Smooth muscle cell (in vitro differentiated cells): Measurements from ENCODE around the gene ABCG1. TPM values are rescaled to one million over a fixed set of nuclear protein-coding genes. Genes with fewer than 3 reads are reported as not detected.

Source experiments
- DNase-seq: peaks from one replicate; lab custom pipeline; 2025; ENCODE audit not compliant: unreplicated experiment; lab: John Stamatoyannopoulos, UW
- H2AFZ ChIP-seq: fragments of 200-600 bp; sonication (generic); 2 replicates; pipeline ENCODE4 v1.6.0; 2016; ENCODE audit warnings: antibody characterized with exemption, low read depth, mild to moderate bottlenecking
- H3F3A ChIP-seq: fragments of 200-600 bp; sonication (generic); 2 replicates; pipeline ENCODE4 v1.6.0; 2017; ENCODE audit warnings: antibody characterized with exemption, low read depth
- H3K27ac ChIP-seq: fragments of 200-600 bp; sonication (generic); 2 replicates; pipeline ENCODE4 v1.5.1; 2016; ENCODE audit warnings: low read depth, mild to moderate bottlenecking
- H3K27me3 ChIP-seq: fragments of 200-600 bp; sonication (generic); 2 replicates; pipeline ENCODE4 v1.6.1; 2016; ENCODE audit warnings: low read depth, mild to moderate bottlenecking
- H3K36me3 ChIP-seq: fragments of 200-600 bp; sonication (generic); 2 replicates; pipeline ENCODE4 v1.5.1; 2016; ENCODE audit warnings: low read depth
- H3K4me1 ChIP-seq: fragments of 200-600 bp; sonication (generic); 2 replicates; pipeline ENCODE4 v1.5.1; 2016; ENCODE audit warnings: low read depth
- H3K4me2 ChIP-seq: fragments of 200-600 bp; sonication (generic); 2 replicates; pipeline ENCODE4 v1.6.0; 2016; ENCODE audit warnings: mild to moderate bottlenecking
- H3K4me3 ChIP-seq: fragments of 200-600 bp; sonication (generic); 2 replicates; pipeline ENCODE4 v1.5.1; 2016; ENCODE audit warnings: mild to moderate bottlenecking
- H3K79me2 ChIP-seq: fragments of 200-600 bp; sonication (generic); 2 replicates; pipeline ENCODE4 v1.6.0; 2016; ENCODE audit warnings: low read depth, mild to moderate bottlenecking
- H3K9ac ChIP-seq: fragments of 200-600 bp; sonication (generic); 2 replicates; pipeline ENCODE4 v1.6.0; 2016; ENCODE audit warnings: low read depth
- H3K9me3 ChIP-seq: fragments of 200-600 bp; sonication (generic); replicated peaks from 2 replicates; pipeline ENCODE4 v1.5.1; 2016; ENCODE audit warnings: low read depth
- H4K20me1 ChIP-seq: fragments of 200-600 bp; sonication (generic); 2 replicates; pipeline ENCODE4 v1.6.0; 2016; ENCODE audit warnings: low read depth
- WGBS: methylation state at CpG from one replicate; pipeline ENCODE4 v1.1.7; 2016; ENCODE audit warnings: low lambda C conversion rate; 5-methylcytosine and 5-hydroxymethylcytosine counted together
- polyA plus RNA-seq: library from polyadenylated mRNA; unstranded; fragments of >200 nt; fragmentation: Nextera tagmentation; extraction: Ambion mirVana; gene quantifications from 2 replicates; pipeline ENCODE4 v1.2.1, GENCODE V29; 2016
- total RNA-seq: library from RNA; depleted of rRNA; stranded (reverse); fragments of >200 nt; gene quantifications from 2 replicates; pipeline ENCODE4 v1.2.3, GENCODE V29; 2014
- TF ChIP-seq, protein P1 (sequence below): fragments of 200-600 bp; sonication (generic); IDR thresholded peaks from 2 replicates; pipeline ENCODE4 v1.5.1; 2017; ENCODE audit warnings: borderline replicate concordance, mild to moderate bottlenecking, antibody characterized with exemption; ENCODE audit not compliant: insufficient read depth, poor library complexity, severe bottlenecking

ABCG1 gene
- total and polyA plus RNA-seq, 2 experiments from 2014 or later: 0.55 to 2.9 TPM

DNA sequence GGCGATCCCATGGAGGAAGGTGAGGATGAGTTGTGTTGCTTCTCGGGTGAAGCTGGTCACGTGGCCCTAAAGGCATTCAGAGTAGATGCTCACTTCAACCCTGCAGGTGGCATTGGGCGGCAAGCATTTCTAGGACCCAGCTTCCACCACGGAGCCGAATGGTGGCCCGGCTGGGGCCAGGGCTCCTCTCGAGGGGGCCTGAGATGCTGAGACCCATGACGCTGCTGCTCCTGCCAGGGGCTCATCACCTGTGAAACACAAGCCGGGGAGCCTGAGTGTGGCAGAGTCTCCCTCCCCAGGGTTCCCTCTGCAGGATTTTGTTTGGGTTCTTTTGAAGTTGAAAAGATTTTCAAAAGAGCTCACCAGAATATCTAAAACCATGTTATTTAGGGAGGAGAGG lies 41.2 kb downstream of the ABCG1 start:
- no peak overlapping the region for H3K9ac ChIP-seq
- H2AFZ ChIP-seq: no peak overlapping the region
- no peaks in the 10 kb centered on the region for H3K36me3 ChIP-seq
- H4K20me1 ChIP-seq: no peaks in the 10 kb centered on the region
- TF ChIP-seq, protein P1, sequence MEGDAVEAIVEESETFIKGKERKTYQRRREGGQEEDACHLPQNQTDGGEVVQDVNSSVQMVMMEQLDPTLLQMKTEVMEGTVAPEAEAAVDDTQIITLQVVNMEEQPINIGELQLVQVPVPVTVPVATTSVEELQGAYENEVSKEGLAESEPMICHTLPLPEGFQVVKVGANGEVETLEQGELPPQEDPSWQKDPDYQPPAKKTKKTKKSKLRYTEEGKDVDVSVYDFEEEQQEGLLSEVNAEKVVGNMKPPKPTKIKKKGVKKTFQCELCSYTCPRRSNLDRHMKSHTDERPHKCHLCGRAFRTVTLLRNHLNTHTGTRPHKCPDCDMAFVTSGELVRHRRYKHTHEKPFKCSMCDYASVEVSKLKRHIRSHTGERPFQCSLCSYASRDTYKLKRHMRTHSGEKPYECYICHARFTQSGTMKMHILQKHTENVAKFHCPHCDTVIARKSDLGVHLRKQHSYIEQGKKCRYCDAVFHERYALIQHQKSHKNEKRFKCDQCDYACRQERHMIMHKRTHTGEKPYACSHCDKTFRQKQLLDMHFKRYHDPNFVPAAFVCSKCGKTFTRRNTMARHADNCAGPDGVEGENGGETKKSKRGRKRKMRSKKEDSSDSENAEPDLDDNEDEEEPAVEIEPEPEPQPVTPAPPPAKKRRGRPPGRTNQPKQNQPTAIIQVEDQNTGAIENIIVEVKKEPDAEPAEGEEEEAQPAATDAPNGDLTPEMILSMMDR: no peak
- peaks cover 7% of the 10 kb centered on the region for H3K4me1 ChIP-seq
- no peak overlapping the region for H3K27ac ChIP-seq
- no peaks in the 10 kb centered on the region for H3K79me2 ChIP-seq
- peaks cover 4% of the 10 kb centered on the region for H3F3A ChIP-seq
- no peak for DNase-seq
- no peak overlapping the region for H3K4me3 ChIP-seq
- H3K27me3 ChIP-seq: no peaks in the 10 kb centered on the region
- H3K4me2 ChIP-seq: no peak overlapping the region
- WGBS: 95% methylated on average over 10 of the region's 10 CpGs
- no peaks in the 10 kb centered on the region for H3K9me3 ChIP-seq

DNA sequence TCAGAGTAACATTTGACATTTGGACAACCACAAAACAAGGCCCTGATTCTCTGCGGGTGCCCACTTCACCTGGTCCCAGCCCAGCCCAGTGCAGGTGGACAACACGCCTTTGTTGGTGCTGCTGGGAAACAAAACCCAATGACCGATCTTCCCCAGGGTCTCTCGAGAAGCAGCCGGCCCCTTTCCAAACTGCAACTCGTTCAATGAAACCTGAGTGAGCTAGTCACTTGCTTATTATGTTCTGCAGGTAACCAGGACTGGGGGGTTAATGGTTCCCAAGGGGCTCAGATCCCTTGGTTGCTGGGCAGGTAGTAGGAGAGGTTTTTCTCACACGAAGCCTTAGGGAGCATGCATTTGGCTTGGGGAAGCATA lies 42.9 kb downstream of the ABCG1 start:
- TF ChIP-seq, protein P1: no peak
- 81% methylated on average over 7 of the region's 7 CpGs for WGBS
- no peaks in the 10 kb centered on the region for H3K79me2 ChIP-seq
- no peaks in the 10 kb centered on the region for H3K27me3 ChIP-seq
- H3K9ac ChIP-seq: no peak overlapping the region
- no peak overlapping the region for H3K4me3 ChIP-seq
- no peak for DNase-seq
- peaks cover 4% of the 10 kb centered on the region for H3F3A ChIP-seq
- H4K20me1 ChIP-seq: no peaks in the 10 kb centered on the region
- H3K4me2 ChIP-seq: peak overlapping the region; percentile 75
- no peak overlapping the region for H2AFZ ChIP-seq
- H3K27ac ChIP-seq: peak overlapping the region; percentile 55
- H3K4me1 ChIP-seq: peaks cover 7% of the 10 kb centered on the region
- H3K9me3 ChIP-seq: no peaks in the 10 kb centered on the region
- no peaks in the 10 kb centered on the region for H3K36me3 ChIP-seq

DNA sequence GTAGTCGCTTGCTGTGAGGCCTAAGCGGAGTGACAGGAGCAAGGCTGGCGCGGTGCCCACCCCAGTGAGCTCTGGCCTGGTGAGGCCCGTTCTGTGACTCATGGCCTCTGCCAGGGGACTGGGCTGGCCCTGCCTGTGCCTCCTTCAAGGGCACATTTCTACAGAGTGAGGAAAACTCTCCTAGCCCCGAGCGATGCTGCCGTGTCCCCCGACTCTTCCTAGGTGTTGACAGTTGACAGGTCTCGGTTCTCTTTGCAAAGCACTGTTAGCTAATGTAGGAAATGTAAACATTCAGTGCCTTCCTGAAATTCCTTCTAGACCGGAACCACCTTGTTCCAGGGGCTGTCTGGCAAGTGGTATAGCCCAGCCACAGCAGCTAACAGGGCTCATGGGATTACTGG lies 43.9 kb downstream of the ABCG1 start:
- no peak overlapping the region for H3K4me2 ChIP-seq

DNA sequence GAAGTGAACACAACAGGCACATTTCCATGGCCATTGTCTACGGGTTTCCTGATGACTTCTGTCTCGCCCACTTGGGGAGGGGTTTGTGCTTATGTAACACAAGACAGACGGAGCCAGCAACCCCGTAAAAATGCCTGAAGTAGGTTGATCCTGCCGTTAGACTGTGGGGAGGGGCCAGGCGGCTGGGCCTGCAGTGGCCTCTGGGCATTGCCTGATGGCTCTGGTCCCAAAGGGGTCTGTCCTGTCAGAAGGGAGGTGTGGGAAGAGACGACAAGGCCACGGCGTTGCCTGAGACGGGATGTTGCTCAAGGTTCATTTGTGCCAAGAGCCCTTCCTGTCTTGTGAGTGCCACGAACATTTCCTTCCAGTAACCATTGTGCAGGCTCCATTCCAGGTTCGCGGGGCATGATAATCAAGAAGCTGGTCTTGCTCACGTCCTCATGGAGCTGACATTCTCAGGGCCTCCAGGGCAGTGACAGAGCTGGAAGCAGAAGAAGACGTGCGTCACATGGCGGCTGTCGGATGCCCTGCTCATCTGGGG lies 44.7 kb downstream of the ABCG1 start:
- Histone ChIP-seq H3K27me3 (no peaks in the 10 kb centered on the region), H3K79me2 (no peaks in the 10 kb centered on the region), H3K36me3 (no peaks in the 10 kb centered on the region), H4K20me1 (no peaks in the 10 kb centered on the region), H2AFZ (no peak overlapping the region), H3K27ac (no peak overlapping the region), H3K9ac (no peak overlapping the region), H3K4me2 (no peak overlapping the region), H3F3A (peaks cover 4% of the 10 kb centered on the region), H3K9me3 (no peaks in the 10 kb centered on the region), H3K4me1 (peaks cover 7% of the 10 kb centered on the region), H3K4me3 (no peak overlapping the region)
- WGBS: 57% methylated on average over 18 of the region's 18 CpGs
- TF ChIP-seq, protein P1: no peak
- DNase-seq: no peak

More for the DNA sequence above, 43.9 kb downstream of the ABCG1 start:
- DNase-seq: no peak
- Histone ChIP-seq H3K4me1 (peaks cover 7% of the 10 kb centered on the region), H3K9ac (no peak overlapping the region), H3K79me2 (no peaks in the 10 kb centered on the region), H3K36me3 (no peaks in the 10 kb centered on the region), H4K20me1 (no peaks in the 10 kb centered on the region), H3K27me3 (no peaks in the 10 kb centered on the region), H3K4me3 (no peak overlapping the region), H3K27ac (no peak overlapping the region), H2AFZ (no peak overlapping the region), H3F3A (peaks cover 4% of the 10 kb centered on the region), H3K9me3 (no peaks in the 10 kb centered on the region)
- TF ChIP-seq, protein P1: no peak
- WGBS: 68% methylated on average over 11 of the region's 11 CpGs
